Rectal smooth muscle tissue (tissue), 1 donor: ENCODE measurements around the gene NDUFA5.

Source experiments
- H3K27ac ChIP-seq: one replicate; pipeline ENCODE4 v1.7.0; 2013; ENCODE audit warnings: low read depth, low read length, inconsistent platforms
- H3K27me3 ChIP-seq: one replicate; pipeline ENCODE4 v1.7.0; 2013; ENCODE audit warnings: low read length; ENCODE audit not compliant: control insufficient read depth, insufficient read depth
- H3K36me3 ChIP-seq: one replicate; pipeline ENCODE4 v1.7.0; 2013; ENCODE audit warnings: low read length; ENCODE audit not compliant: control insufficient read depth, insufficient read depth
- H3K4me1 ChIP-seq: one replicate; pipeline ENCODE4 v1.7.0; 2013; ENCODE audit warnings: low read length; ENCODE audit not compliant: control insufficient read depth, insufficient read depth
- H3K4me3 ChIP-seq: one replicate; pipeline ENCODE4 v1.7.0; 2013; ENCODE audit warnings: low read length
- H3K9ac ChIP-seq: one replicate; pipeline ENCODE4 v1.7.0; 2013; ENCODE audit warnings: low read length

NDUFA5 gene

DNA sequence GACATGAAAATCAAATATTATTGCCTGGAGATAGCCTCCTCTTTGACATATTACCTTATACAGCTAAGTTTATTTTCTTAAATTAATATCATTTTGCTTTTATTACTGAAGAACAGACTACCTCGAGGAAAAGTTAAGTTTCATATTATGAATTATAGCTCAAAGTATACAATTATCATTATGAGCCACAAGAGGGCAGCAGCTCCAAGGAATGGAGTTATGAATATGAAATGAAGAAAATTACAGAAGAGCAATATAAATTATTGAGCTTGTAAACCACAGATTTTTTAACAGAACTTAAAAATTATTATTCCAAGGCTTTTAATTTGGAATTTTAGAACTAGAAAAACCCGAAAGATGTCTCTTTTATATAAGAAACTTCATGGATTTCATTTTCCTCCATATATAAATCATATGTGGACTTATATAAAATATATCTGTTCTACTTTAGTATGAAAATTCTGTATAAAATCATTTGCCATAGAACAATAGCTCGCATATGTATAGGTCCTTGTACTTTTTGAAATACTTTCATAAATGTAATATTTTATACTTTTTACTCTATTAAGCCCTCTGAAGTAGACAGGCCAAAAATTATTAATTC is 63.3 kb downstream of the NDUFA5 start:
- Histone ChIP-seq H3K4me1 (no peaks in the 10 kb centered on the region), H3K27me3 (no peaks in the 10 kb centered on the region), H3K4me3 (no peak overlapping the region), H3K27ac (no peak overlapping the region), H3K9ac (no peak overlapping the region), H3K36me3 (no peaks in the 10 kb centered on the region)

DNA sequence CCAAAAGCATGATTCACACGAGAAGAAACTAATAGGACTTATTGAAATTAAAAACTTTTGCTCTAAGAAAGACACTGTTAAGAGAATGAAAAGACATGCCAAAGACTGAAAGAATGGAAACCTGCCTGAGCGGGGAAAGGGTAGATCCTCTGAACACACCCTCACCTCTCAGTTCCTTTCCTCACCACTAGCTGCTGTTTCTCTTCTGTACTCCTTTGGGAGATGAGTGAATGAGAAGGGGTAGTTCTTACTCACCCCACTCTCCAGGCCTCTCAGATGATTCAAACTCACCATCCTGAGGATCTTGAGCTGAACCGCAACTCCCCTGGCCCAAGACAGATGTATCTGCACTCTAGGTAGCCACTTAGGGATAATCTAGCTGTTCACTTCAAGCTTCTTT is 65.1 kb downstream of the NDUFA5 start:
- no peaks in the 10 kb centered on the region for H3K4me1 ChIP-seq
- no peak overlapping the region for H3K4me3 ChIP-seq
- H3K9ac ChIP-seq, result no peak overlapping the region
- H3K27me3 ChIP-seq, result no peaks in the 10 kb centered on the region
- no peak overlapping the region for H3K27ac ChIP-seq
- H3K36me3 ChIP-seq, result no peaks in the 10 kb centered on the region
